Activated naive CD8-positive, alpha-beta T cell treated with anti-CD3 and anti-CD28 coated beads, Interleukin-2, amount 50 U/mL, for 16 hours (primary cell): Measurements from ENCODE around the gene FOCAD.
A peak's percentile ranks its signal among the peaks of the same experiment; 100 is the strongest.

ENCODE experiments used
- DNase-seq: peaks from one replicate; pipeline ENCODE4 v3.0.0-alpha.2; 2020; ENCODE audit warnings: low read depth, low spot score

FOCAD gene

DNA sequence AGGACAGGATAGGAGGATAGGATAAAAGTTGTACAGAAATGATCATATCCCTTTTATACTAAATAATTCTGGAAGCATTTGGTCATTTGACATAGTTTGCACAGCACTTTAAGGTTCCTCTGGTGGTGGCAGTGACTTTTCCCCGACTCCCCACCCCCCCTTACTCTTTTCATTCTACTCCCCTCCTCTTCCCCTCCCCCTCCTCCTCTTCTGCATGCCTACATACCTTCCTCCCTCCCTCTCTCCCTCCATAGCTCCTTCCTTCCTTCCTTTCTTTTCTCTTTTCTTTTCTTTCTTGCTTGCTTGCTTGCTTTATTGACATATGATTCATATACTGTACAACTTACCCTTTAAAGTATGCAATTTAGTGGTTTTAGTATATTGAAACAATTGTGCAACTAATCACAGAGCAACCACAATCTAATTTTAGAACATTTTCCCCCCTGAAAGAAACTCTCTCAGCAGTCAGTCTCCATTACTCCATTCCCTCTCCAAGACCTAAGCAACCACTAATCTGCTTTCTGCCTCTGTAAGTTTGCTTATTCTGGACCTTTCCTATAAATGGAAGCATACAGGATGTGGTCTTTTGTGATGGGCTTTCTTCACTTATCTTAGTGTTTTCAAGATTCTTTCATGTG is 188.4 kb downstream of the FOCAD start:
- DNase-seq = no peak

DNA sequence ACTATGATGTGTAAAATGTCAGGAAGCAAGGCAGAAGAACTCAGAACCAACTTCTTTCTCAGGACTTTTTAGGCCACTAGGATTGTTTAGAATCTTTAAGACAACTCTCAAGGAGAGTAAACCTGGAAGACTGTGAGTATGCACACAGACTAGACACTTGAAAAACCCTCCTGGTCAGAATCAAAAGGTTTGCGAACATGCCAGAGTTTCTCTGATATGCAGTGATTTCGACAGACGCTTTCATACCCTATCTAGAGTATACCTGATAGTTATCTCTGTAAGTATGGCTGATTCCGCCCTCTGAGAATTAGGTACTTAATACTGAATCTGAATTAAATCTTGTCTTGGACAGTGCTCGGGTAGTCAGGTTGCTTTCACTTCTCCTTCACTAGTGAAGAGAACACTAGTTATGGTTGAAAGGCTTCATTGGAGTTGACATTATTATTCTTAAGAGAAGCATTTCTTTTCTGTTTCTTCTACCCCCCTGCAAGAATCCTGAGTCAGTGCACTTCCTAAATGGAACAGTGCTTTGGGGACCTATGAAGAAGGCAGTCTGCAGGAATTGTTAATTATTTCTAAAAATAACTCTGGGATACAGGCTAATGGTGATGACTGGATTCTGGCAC is 189.3 kb downstream of the FOCAD start:
- no peak for DNase-seq

DNA sequence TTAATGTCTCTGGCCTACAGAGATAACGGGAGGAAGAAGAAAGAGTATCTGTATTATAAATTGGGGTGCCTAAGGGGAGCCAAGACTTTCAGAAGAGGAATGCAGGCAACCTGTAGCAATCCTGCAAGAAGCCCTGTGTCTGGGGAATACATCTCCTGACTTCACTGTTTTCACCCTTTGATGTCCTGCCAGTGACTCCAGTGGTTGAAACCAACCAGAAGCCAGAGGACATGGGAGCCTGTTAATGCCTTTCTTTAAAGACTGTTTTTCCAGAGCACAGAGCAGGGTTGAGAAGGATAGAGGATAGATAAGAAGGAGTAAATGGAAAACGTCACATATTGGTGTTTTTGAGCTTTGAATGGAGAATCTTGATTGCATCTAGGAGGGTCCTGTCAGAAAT is 196.2 kb downstream of the FOCAD start:
- no peak for DNase-seq

DNA sequence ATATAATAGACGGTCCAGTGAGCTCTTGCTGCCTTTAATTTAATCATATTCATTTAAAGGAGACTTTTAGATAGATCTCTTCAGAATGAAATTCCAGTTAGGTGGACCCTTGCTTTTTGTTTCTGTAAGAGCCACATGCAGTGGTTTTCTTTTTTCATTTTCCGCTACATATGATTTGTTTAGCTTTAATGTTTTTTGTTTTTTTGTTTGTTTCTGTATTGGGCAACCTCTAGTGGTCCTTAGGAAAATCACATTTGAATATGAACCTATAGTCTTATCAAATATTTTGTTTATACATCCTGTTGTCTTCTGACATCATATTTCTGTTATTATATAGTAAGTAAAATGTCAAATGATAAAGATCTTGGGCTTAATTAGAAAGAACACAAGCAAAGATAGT is 196.6 kb downstream of the FOCAD start:
- DNase-seq = no peak

DNA sequence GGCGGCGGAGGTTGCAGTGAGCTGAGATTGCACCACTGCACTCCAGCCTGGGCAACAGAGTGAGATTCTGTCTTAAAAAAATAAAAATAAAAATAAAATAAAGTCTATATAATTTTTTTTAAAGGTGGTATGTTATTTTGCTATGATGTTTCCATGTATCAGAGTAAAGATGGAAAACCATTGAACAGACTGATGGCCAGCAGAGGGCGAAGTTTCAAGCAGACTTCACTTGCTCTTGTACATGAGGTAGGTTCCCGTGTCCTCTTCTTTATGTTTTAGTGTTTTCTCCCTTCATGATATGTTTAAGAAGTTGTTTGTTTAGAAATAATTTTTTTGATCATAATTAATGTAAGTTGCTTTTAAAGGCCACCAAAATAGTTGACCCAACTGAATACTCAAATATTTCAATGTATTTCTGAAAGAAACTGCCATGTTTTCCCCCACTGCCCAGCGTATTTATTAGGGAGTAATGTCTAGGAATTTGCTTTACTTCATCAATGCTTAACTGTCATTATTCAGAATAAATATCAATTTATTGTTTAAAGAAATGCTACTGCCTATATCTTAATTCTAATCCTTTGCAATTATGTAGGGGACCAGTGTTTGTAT is 201.0 kb downstream of the FOCAD start:
- peak; percentile 35 for DNase-seq

DNA sequence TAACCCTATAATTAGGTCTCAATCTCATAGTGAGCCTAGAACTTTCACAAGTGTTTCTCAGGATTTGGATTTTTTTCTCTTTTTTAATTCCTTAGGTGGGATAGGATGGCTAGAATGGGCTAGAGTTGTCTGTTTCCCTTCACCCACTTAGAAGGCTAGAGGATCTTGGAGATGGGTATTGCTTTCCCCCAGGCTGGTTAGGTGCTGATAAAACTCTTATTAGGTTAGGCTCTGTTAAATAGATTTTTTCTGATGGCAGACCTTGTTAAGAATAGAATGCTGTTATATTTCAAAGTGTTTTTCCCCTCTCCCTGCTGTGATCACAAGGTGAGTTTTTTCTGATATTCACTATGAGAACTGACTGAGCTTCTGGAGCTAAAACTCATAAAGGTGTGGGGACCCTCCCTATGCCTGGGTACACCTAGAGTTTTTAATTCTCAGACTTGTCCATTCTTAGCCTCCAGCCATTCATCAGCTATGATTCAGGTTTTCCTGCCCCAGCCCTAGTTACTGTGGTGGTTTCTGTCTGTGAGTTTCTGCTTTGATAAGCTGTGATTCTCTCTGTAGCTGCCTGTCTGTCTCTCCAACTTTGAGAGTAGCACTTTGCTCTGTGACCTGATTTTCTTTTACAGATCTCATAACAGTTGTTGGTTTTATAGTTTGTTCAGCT is 215.0 kb downstream of the FOCAD start:
- no peak for DNase-seq

DNA sequence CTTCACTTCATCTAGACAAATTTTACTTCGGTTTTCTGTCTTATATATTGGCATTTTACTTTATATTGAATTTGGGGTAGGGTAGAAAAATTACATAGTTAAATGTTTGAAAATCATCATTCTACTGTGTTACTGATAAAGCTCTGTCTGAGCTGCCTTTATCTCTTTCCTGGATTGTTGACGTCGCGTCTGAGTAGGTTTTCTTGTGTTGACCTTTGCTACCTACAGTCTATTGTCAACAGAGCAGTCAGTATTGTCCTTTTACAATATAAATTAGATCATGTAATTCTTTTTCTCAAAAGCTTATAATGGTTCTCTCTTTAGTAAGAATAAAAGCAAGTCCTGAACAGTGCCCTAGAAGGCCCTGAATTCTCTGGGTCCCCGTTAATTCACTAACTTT is 219.2 kb downstream of the FOCAD start:
- DNase-seq = no peak

DNA sequence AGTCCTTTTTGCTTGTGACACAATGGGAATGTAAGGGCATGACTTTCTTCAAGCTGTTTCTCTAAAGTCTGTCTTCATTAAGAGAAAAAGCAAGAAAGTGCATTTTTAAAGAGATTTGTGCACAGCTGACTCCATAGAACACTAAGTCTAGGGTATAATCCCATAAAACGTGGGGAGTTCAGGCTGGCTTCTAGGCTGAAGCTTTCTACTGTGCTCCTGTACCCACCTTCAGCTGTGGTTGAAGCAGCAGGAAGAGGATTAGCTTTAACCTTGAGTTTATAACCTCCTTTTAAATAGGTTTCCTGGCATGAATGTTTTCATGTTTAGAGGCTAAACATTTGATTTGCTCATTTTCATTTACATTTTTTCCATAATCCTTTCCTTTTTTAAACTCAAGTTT is 220.9 kb downstream of the FOCAD start:
- DNase-seq = no peak

DNA sequence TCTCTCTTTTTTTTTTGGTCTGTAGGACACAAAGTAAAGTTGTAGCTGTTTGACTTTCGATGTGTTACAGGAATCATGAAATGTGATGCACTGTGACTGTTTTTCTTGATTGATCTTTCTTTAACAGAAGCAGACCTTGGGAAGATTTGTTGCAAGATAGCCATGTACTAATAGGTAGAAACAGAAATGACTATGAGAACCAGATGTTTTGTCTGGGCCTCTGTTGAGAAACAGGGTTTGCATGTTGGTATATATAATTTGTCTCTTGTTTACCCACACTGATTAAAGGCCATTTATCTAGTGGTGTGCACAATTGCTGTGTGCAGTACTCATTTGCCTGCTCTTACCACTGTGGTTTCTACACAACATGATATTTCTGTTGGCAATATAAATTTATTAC is 222.3 kb downstream of the FOCAD start:
- no peak for DNase-seq

DNA sequence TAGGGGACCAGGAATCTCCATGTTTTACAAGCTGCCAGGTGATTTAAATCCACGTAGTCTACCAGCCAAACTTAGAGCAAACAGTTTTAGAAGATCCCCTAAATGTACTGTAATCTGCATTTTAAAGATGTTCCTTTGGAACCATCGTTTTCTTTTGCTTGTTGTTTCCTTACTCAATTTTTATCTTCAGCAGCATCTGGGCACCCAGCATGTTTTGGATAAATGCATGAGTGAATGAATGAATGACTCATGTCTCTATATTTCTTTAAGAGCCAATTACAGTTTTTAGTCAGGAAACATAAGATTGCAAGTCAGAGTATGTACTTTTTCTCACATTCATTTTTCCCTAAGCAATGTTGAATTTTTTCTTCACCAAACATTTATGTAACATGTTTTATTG is 224.4 kb downstream of the FOCAD start:
- no peak for DNase-seq

DNA sequence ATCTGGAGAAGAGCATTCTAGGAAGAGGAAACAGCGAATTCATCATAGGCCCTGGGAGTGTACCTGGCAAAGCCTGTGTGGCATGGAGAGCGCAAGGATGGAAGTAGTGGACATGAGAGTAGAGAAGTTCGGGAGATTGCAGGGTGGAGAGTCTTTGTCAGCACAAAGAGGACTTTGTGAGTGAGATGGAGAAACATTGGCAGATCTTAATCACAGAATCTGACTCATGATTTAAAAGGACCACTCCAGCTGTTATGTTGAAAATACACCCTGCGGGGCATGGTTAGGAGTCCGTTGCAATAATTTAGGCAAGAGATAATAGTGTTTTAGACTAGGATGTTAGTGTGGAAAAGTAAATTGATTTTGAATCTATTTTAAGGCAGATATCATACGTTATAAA is 230.5 kb downstream of the FOCAD start:
- DNase-seq = no peak

DNA sequence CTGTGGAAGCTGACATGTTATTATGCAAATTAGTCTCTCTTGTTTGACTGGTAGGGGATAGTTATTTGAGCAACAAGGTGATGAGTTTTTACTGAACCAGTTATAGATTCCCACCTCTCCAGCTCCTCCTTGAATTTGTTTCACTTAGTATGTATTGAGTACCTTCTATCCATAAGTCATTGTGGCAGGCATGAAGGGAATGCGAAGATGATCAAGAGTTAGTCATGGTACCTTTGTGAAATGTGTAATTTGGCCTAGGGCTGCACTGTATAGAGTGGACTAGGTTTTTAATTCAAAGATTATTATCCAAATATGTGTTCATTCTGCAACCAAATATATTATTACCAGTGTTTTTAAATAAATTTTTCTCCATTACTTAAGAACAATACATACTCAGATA is 237.3 kb downstream of the FOCAD start:
- no peak for DNase-seq

DNA sequence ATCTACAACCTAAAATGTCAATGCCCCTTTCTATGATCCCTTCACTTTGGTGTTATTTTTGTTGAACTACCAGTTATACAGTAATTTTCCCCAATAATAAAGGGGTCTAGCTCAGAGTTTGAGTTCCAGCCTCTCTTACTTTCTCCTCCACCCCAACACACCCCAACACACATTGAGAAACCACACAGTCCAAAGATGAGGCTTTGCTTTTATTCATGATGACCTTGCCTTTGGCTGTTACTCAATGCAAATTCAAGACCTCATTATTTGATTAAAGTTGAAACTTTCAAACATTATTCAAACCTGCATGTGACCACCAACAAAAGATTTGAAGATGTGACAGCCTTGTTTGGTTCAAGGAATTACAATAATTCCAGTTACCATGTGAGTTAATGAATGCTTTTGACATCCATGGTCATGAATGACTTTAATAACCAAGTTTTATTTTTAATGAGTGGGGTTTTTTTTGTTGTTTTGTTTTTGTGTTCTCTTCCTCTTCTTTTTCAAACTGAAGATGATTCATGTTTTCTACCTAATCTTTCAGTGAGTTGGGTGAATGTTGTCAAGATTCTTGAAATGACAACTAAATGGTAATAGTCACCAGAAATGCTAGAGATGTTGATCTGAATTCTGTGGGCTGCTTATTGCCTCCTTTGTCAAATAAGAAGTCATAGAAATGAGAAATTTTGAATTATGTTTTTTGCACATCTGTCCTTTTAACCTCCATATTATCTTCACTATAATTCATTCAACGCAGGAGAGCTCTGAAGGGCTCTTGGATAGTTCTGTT is 241.4 kb downstream of the FOCAD start:
- no peak for DNase-seq

DNA sequence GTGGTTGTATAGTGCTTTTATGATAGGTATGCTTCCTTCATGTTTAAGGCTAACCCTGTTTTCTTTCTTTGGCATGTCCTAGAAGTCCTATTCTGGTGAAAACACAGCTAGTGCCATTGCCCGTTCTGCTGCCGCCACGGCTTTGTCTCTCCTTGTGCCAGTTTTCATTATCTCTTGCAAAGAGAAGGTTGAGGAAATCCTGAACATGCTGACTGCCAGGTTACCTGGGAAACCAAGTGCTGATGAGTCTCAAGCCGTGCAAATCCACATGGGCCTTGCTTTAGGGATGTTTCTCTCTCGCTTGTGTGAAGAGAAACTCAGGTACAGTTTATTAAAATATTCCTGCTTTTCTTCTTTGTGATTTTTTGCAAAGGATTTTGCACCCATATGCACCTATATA is 245.2 kb downstream of the FOCAD start:
- DNase-seq = no peak

DNA sequence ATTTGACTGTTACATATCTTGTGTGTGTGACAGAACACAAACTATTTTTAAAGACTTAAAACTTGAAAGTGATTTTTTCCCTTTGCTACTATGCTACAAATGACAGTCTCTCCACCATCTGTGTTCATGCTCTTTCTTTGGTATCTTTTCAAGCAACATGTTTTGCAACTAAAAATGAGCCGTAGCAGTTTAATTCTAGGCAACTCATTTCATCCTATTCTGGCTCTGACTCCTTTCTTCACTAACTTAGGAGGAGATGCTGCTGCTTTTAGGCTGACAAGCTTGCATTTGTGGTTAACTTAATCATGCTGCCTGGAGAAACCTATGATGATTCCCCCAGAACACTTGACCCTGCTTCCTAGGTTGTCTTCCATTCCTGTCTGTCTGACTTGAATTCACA is 246.8 kb downstream of the FOCAD start:
- DNase-seq = no peak

DNA sequence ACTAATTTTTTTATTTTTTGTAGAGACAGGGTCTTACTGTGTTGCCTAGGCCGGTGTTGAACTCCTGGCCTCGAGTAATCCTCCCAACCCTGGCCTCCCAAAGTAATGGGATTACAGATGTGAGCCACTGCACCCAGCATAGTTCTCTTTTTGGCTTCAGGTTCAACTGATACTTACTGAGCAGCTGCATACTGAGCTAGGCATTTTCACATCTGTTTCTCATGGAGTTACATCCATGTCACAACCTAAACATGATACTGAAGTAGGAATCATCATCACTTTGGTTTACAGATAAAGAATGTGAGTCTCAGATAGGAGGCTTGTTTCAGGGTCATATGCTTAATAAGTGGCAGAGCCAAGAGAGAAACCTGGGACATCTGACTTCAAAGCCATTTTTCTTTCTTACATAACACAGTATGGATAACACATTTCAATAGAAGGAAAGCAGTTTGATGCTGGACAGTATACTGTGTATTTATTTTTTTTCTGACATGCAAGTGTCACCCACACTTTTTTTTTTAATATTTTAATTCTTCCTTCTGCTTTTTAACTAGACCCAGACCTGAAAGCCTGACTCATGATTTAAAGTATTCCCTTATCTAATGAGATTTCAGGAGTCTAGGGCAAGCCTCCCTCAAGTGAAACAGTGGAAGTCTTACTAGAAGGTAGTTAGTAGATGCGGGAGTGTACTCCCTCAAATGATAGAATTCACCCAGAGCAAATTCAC is 256.6 kb downstream of the FOCAD start:
- DNase-seq = no peak

DNA sequence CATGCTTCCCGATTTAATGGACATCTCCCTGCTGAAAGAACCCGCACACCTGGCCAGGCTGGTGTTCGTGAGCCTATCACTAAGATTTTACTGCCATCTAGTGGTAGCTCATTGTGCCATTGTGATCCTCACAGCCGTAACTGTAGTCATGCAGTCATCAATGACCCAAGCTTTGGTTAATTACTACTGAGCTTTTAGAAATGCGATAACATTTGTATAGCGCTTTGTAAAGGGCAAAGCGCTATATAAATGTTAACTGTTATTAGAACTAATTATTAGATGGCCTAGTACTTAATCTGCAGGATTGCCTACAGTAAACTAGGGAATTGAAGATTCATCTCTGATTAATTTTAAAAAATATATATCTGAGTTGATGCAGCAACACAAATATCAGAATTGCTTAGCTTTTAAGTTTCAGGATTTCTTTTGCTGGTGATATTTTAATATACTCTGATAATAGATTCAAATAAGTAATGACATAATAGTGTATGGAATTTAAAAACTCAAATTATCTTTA is 257.2 kb downstream of the FOCAD start:
- peak; percentile 3 for DNase-seq

DNA sequence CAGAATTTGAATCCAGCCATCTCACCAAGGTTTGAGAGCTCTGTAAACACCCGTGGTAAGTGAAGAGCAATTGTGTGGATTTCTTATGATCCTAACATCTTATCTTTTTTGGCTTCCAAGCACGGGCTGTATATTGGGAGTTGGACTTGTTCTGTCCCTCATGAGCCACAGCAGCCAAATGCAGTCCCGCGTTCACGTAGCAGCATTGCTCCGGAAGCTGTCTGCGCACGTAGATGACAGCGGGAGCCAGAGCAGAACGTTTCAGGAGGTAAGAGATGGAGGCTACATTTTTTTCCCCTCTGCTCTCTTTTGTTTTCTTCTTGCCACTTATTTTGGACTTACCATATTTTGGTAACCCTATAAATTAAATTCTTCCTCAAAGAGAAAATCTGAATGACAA is 260.4 kb downstream of the FOCAD start:
- no peak for DNase-seq

DNA sequence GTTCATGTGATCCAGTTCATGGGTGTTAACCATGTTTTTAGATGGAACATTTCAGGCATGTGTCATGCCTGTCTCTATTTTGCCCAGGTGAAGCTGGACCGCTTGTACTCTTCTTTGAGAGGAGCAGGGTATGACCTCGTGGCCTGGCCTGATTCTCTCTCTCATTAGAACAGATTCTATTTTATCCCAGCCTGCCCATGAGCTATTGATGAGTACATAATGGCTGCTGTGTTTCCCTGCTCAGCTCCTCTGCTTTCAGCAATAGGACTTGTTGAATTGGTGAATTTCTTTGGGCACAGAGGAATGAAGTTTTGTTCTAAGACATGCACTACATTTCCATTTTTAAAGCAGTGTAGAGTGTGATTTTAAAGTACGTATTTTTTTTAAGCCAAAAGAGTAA is 261.2 kb downstream of the FOCAD start:
- DNase-seq = no peak

DNA sequence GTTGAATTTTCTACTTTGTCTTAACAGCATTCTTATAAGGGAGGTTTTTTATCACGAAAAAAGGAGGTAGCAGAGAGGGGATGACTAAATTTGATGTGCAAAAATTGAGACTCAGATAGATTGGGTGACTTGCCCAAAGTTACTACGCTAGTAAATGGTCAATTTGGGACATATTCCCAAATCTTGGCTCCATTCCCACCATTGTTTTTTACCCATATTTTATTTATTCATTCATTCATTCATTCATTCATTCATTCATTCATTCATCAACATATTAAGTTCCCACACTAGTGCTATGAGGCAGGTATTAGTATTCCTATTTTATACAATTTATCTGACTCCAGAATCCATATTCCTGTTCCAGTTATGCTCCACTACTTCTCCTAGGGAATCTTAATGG is 261.8 kb downstream of the FOCAD start:
- DNase-seq = no peak

DNA sequence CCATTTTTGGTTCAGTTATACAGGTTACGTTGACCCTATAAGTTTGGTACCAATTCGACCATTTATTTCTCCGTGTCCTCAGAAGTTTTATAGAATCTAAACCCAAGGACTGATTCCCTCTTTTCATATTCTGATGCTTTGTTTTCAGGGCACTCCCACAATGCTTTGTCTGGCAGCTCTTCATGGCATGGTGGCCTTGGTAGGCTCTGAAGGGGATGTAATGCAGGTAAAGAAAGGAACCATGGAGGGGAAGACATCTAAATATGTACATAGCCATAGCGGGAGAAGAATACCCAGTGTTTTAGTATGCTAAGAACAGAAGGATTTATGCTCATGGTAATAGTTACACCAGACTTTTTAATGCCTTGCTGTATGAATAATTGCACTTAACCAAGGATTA is 264.6 kb downstream of the FOCAD start:
- DNase-seq = no peak
